ENCODE results near the gene NCOA3.

- TF ChIP-seq SUZ12 (IDR thresholded peaks at IDR 0.05; ENCODE audit: low read length) (no peak), CTCF (IDR thresholded peaks at IDR 0.05; ENCODE audit: control extremely low read depth in 1 of 3, insufficient read depth in 1 of 3, low read depth in 1 of 3, low read length in 3 of 3) (no peak), USF2 (IDR thresholded peaks at IDR 0.05; ENCODE audit: low read length) (no peak), MAFK (IDR thresholded peaks at IDR 0.05; ENCODE audit: low read depth, low read length) (no peak), EP300 (IDR thresholded peaks at IDR 0.05; ENCODE audit: borderline replicate concordance in 1 of 2, low read depth in 2 of 2, low read length in 2 of 2) (no peak), GTF2F1 (IDR thresholded peaks at IDR 0.05; ENCODE audit: borderline replicate concordance, low read depth, low read length) (no peak), POLR2A (IDR thresholded peaks at IDR 0.05; ENCODE audit: control extremely low read depth in 1 of 2, low read depth in 2 of 2, low read length in 2 of 2) (no peak), KDM1A (IDR thresholded peaks at IDR 0.05; ENCODE audit: borderline replicate concordance, low read length) (no peak), CHD2 (IDR thresholded peaks at IDR 0.05; ENCODE audit: low read length) (no peak), EZH2 (IDR thresholded peaks at IDR 0.05; ENCODE audit: low read depth, low read length, severe bottlenecking) (no peak), PHF8 (conservative IDR thresholded peaks at IDR 0.05; ENCODE audit: low read depth, low read length) (no peak), RAD21 (IDR thresholded peaks at IDR 0.05 in 1 of 2, conservative IDR thresholded peaks at IDR 0.05 in 1 of 2; ENCODE audit: low read depth in 2 of 2, low read length in 2 of 2) (no peak)
Measured at GRCh38 chr20:47694021-47694818, 192.5 kb downstream of the NCOA3 start.
